Heart left ventricle (tissue), 16 donors: ENCODE measurements around the gene KIAA1671. TPM values are rescaled to one million over a fixed set of nuclear protein-coding genes. Genes with fewer than 3 reads are reported as not detected.
"Not testable (repeated sequence)": the region's sequence is repeated elsewhere in the genome, so short reads cannot be mapped to it uniquely, and the experiment has no call there.

Experiments
- ATAC-seq, 4 donors: fragments of 200-7000 bp; cut with Tn5 transposase; one replicate each; pipeline ENCODE4 v1.9.1; 2020 to 2022; ENCODE audit warnings: moderate library complexity in 4 of 4, mild to moderate bottlenecking in 3 of 4, moderate number of reproducible peaks in 1 of 4
- DNase-seq, 5 donors: peaks; one replicate each; pipeline ENCODE4 v3.0.0-alpha.2; 2020
- H3K27ac ChIP-seq, 12 donors: fragments of 200-600 bp; sonication (generic) in 4 of 12; one replicate each; pipeline versions ENCODE4 v1.5.0 to v1.8.0; 2016 to 2022; ENCODE audit warnings: mild to moderate bottlenecking in 2 of 12
- H3K27me3 ChIP-seq, 9 donors: fragments of 200-600 bp; sonication (generic) in 2 of 9; one replicate each; pipeline versions ENCODE4 v1.5.1 to v1.8.0; 2016 to 2022; ENCODE audit warnings: mild to moderate bottlenecking in 3 of 9
- H3K36me3 ChIP-seq, 9 donors: fragments of 200-600 bp; sonication (generic) in 2 of 9; one replicate each; pipeline versions ENCODE4 v1.5.0 to v1.8.0; 2018 to 2022; ENCODE audit warnings: mild to moderate bottlenecking in 2 of 9
- H3K4me1 ChIP-seq, 12 donors: fragments of 200-600 bp; sonication (generic) in 4 of 12; one replicate each; pipeline versions ENCODE4 v1.5.0 to v1.8.0; 2016 to 2022; ENCODE audit warnings: mild to moderate bottlenecking in 3 of 12
- H3K4me3 ChIP-seq, 12 donors: fragments of 200-600 bp; sonication (generic) in 4 of 12; one replicate each; pipeline versions ENCODE4 v1.5.0 to v1.8.0; 2017 to 2022; ENCODE audit warnings: mild to moderate bottlenecking in 9 of 12, moderate library complexity in 4 of 12
- H3K9me3 ChIP-seq, 12 donors: fragments of 200-600 bp; sonication (generic) in 4 of 12; one replicate each; pipeline versions ENCODE4 v1.5.0 to v1.8.0; 2016 to 2022; ENCODE audit warnings: mild to moderate bottlenecking in 1 of 12
- POLR2A ChIP-seq, 2 donors: fragments of 450-650 bp; IDR thresholded peaks; one replicate each; pipeline ENCODE4 v1.6.1; 2017; ENCODE audit warnings: antibody characterized with exemption in 2 of 2, mild to moderate bottlenecking in 2 of 2, moderate library complexity in 2 of 2
- WGBS, 4 donors: extraction: QIAGEN DNeasy Blood & Tissue Kit in 2 of 4; methylation state at CpG; one replicate each; pipeline versions ENCODE4 v1.1.5 to v1.1.7; 2013 to 2018; 5-methylcytosine and 5-hydroxymethylcytosine counted together
- intact Hi-C, 10 donors: fragments of 100-400 bp; cut with DNase I; formaldehyde crosslinking; loops; one replicate each; pipeline versions ENCODE4 v1.11.1 to v1.14.2; 2022
- long read RNA-seq, 3 donors: library from polyadenylated mRNA; unstranded; transcript quantifications; one replicate each; pipeline ENCODE4 v2.0.0, GENCODE V29; 2020 to 2021
- polyA plus RNA-seq, 2 donors: library from polyadenylated mRNA; stranded (reverse); fragments of 200-250 nt; gene quantifications; one replicate each; pipeline ENCODE4 v1.2.3, GENCODE V29; 2013
- total RNA-seq, 9 donors: library from RNA; depleted of rRNA in 2 of 9; stranded (reverse); fragments of >200 nt in 2 of 9; fragmentation: NEBNext Ultra II Directional in 3 of 9; extraction: Animal tissue kit (Norgen Biotek cat#: 25700) in 3 of 9; gene quantifications; one replicate each; pipeline versions ENCODE4 v1.1.0 to v1.2.4, GENCODE V29; 2016 to 2023
- TF ChIP-seq, protein P1 (sequence below), 12 donors: fragments of 200-600 bp; sonication (generic) in 4 of 12; IDR thresholded peaks; one replicate each; pipeline versions ENCODE4 v1.5.0 to v1.8.0; 2018 to 2022; ENCODE audit warnings: antibody characterized with exemption in 12 of 12, mild to moderate bottlenecking in 5 of 12
- donor health status: ischemic (EF 13 %, LVEDD 7.1; RV severe dilation, severe dysfunction).
- donor health status: healthy with polysubstance abuse.
- donor health status: DM: no; HTN: yes; CAD: no.
- donor health status: DM: no; HTN: no; CAD: no.
- donor health status: ischemic (EF 25% LVEDD 6.9; RV normal size, moderate dysfunction).
- donor health status: ischemic (EF 25% LVEDD 5.7; RV mildly dilated, moderate dysfunction).
- donor health status: healthy.
- donor health status: DM: yes; HTN: yes; CAD: no.
- donor health status: ischemic (EF 35%, LVEDD 5.7; RV mildly dilated, moderate dysfunction).
- donor health status: nonischemic (EF 11% LVEDD 7.7; RV severe dilation, severe dysfunction).
- donor health status: DM: yes; HTN: yes; CAD: no.
- donor health status: PGD.
- donor health status: ischemic (EF 29% LVEDD 5.4; RV normal size, mild dysfunction).
- donor health status: nonischemic (EF 23%, LVEDD 6.1; RV moderate dilation, normal function).

KIAA1671 gene
- 10 to 100 TPM in 8 of 9 donors, 1 to 10 TPM in 1; 7.2 to 22.1 (median 14.8) TPM for total RNA-seq
- 1 to 10 TPM; 4.5 to 5.7 TPM for polyA plus RNA-seq
- long read RNA-seq, donor 1, partial matches to known transcripts, result 1 of 7 reads
- long read RNA-seq, donor 1, other reads (novel, unspliced or antisense), result 6 of 7 reads
- long read RNA-seq, donor 2, full-length matches to known transcripts, result 1 of 4 reads
- long read RNA-seq, donor 2, partial matches to known transcripts, result 3 of 4 reads
- long read RNA-seq, donor 2, other reads (novel, unspliced or antisense), result 0 of 4 reads
- long read RNA-seq, donor 3, partial matches to known transcripts, result 1 of 5 reads
- long read RNA-seq, donor 3, other reads (novel, unspliced or antisense), result 4 of 5 reads

DNA sequence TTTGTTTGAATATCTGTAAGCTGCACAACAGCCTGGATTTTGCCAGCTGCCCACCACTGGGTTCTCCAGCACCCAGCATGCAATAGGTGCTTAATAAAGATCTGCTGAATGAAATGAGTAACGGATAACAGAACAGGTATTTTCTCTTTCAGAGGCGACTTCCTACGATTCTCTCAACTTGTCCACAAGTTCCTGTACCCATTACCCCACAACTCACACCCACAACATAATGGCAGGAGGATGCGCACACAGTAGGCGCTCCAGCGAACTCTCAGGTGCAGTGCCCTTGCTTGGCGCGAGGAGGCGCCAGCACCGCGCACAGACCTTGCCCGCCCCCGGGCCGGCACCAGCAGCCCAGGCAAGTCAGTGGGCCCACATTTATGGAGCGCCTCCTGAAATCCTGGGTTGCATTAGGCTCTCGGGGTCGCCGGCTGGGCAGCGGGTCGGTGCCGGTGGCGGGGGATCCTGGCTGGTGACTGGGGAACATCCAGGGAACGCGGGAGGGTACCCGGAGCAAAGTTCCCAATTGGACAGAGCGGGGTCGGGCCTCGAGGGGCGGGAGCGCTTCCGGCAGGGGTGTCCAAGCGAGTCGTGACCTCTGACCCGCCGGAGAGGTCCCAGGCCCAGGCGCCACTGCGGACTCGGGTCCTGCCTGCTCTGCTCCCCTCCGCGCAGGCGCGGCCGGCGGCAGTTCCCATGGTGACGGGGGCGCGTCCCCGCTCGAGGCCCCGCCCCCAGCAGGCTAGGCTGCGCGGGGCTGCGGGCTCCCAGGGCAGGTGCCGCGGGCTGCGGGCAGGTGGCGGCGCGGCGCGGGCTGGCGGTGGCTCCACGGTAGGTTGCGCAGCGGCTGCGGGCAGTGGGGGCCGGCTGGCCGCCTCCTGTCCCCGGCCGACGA lies at the start of gene KIAA1671:
Gene KIAA1671 (plus strand): TSS at position 775 of the 895 bp plus-strand sequence. CDS start 75,284 bp downstream, outside the sequence.
- DNase-seq (peak; percentile 88 to 94 (median 89)), ATAC-seq (peak; percentile 87 to 98 (median 96))
- Histone ChIP-seq H3K9me3 (no peaks in the 10 kb centered on the region), H3K4me1 (peaks cover 0 to 41% (median 12%) of the 10 kb centered on the region in 12 donors), H3K4me3 (peak within 1 kb of the TSS; percentile 43 to 97 (median 78)), H3K27ac (peak within 1 kb of the TSS; percentile 72 to 88 (median 79)), H3K36me3 (no peaks in the 10 kb centered on the region), H3K27me3 (peaks cover 0 to 15% (median 0%) of the 10 kb centered on the region in 9 donors)
- WGBS, 4 donors, result 2 to 14% (median 4%) methylated on average over 12 to 71 of the region's 71 CpGs
- TF ChIP-seq POLR2A (IDR thresholded peaks at IDR 0.05), result peak in 1 of 2 donors; percentile 56
- TF ChIP-seq, protein P1, sequence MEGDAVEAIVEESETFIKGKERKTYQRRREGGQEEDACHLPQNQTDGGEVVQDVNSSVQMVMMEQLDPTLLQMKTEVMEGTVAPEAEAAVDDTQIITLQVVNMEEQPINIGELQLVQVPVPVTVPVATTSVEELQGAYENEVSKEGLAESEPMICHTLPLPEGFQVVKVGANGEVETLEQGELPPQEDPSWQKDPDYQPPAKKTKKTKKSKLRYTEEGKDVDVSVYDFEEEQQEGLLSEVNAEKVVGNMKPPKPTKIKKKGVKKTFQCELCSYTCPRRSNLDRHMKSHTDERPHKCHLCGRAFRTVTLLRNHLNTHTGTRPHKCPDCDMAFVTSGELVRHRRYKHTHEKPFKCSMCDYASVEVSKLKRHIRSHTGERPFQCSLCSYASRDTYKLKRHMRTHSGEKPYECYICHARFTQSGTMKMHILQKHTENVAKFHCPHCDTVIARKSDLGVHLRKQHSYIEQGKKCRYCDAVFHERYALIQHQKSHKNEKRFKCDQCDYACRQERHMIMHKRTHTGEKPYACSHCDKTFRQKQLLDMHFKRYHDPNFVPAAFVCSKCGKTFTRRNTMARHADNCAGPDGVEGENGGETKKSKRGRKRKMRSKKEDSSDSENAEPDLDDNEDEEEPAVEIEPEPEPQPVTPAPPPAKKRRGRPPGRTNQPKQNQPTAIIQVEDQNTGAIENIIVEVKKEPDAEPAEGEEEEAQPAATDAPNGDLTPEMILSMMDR (IDR thresholded peaks at IDR 0.05), result peak; percentile 96 to 100 (median 98)
- intact Hi-C loops, result loop anchor here (1.0 to 5.0 kb wide), 6 partner anchors 35 to 97 kb away; no protein-coding TSS in a partner anchor

DNA sequence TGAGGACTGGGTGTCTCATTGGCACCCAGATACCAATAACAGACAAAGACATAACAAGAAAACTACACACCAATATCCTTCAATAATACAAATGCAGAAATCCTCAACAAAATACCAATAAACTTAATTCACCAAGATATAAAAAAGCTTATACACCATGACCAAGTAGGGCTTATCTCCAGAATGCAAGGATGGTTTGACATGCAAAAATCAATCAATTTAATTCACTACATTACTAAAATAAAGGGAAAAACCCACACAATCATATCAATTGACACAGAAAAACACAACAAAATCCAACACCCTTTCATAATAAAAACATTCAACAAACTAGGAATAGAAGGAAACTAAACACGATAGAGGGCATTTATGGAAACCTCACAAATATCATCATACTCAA lies 46.6 kb upstream of the KIAA1671 start:
- ATAC-seq (no peak), DNase-seq (no peak)
- H3K27me3 ChIP-seq, result no peaks in the 10 kb centered on the region
- no peaks in the 10 kb centered on the region for H3K4me1 ChIP-seq
- H3K9me3 ChIP-seq, result peaks cover 0 to 20% (median 7%) of the 10 kb centered on the region in 12 donors
- no peak overlapping the region for H3K27ac ChIP-seq
- peaks cover 0 to 43% (median 12%) of the 10 kb centered on the region in 9 donors for H3K36me3 ChIP-seq
- no peak for TF ChIP-seq POLR2A (IDR thresholded peaks at IDR 0.05)
- TF ChIP-seq, protein P1 (IDR thresholded peaks at IDR 0.05), result no peak
- 90 to 100% (median 97%) methylated on average over 1 of the region's 1 CpG for WGBS, 4 donors
- intact Hi-C loops, result no loop called here
- no peak overlapping the region for H3K4me3 ChIP-seq

DNA sequence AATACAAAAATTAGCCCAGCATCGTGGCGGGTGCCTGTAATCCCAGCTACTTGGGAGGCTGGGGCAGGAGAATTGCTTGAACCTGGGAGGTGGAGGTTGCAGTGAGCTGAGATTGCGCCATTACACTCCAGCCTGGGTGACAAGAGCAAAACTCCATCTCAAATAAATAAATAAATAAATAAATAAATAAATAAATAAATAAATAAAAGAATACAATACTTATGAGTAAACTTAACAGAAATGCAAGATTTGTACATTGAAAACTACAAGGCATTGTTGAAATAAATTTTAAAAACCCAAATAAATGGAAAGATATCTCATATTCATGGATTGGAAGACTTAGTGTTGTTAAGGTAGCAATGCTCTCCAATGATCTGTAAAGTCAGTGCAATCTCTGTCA lies 45.4 kb upstream of the KIAA1671 start:
- H3K36me3 ChIP-seq, result peaks cover 0 to 37% (median 11%) of the 10 kb centered on the region in 9 donors
- H3K27me3 ChIP-seq, ATAC-seq, DNase-seq, H3K27ac ChIP-seq, intact Hi-C loops, H3K4me1 ChIP-seq, H3K4me3 ChIP-seq: not testable (repeated sequence)
- H3K9me3 ChIP-seq, result peaks cover 0 to 20% (median 7%) of the 10 kb centered on the region in 12 donors
- WGBS, 4 donors, result 91 to 99% (median 93%) methylated on average over 3 of the region's 3 CpGs

DNA sequence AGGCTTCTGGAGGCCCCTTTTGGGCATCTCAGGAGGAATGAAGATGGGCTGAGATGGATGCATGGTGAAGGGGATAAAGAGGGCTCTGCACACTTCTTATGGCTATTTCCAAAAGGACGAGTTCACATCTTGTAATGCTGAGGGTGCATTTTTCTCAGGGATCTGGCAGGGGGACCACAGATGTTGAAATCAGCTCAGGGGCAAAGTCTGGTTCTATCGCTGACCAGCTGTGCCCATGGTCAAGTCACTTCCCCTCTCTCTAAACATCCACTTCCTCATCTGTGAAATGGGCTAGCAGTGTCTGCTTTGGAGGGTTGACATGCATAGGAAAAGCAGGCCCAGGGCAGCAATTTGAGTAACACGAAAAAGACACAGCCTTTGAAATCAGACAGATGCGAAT lies 32.5 kb upstream of the KIAA1671 start:
- WGBS, 4 donors, result 85 to 95% (median 90%) methylated on average over 4 of the region's 4 CpGs
- peaks cover 0 to 21% (median 14%) of the 10 kb centered on the region in 9 donors for H3K36me3 ChIP-seq
- no peak overlapping the region for H3K4me3 ChIP-seq
- no peaks in the 10 kb centered on the region for H3K9me3 ChIP-seq
- intact Hi-C loops, result loop anchor here in 1 of 10 donors (10.0 kb wide), 1 partner anchor 55 kb away; no protein-coding TSS in a partner anchor
- TF ChIP-seq, protein P1 (IDR thresholded peaks at IDR 0.05), result no peak
- no peak for TF ChIP-seq POLR2A (IDR thresholded peaks at IDR 0.05)
- H3K27me3 ChIP-seq, result no peaks in the 10 kb centered on the region
- no peaks in the 10 kb centered on the region for H3K4me1 ChIP-seq
- ATAC-seq, result no peak
- no peak overlapping the region for H3K27ac ChIP-seq
- DNase-seq, result no peak
